Measurements from ENCODE around the gene TMEM225B.
"Not testable (repeated sequence)": the region's sequence is repeated elsewhere in the genome, so short reads cannot be mapped to it uniquely, and the experiment has no call there.

TMEM225B gene, protein sequence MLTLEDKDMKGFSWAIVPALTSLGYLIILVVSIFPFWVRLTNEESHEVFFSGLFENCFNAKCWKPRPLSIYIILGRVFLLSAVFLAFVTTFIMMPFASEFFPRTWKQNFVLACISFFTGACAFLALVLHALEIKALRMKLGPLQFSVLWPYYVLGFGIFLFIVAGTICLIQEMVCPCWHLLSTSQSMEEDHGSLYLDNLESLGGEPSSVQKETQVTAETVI

DNA sequence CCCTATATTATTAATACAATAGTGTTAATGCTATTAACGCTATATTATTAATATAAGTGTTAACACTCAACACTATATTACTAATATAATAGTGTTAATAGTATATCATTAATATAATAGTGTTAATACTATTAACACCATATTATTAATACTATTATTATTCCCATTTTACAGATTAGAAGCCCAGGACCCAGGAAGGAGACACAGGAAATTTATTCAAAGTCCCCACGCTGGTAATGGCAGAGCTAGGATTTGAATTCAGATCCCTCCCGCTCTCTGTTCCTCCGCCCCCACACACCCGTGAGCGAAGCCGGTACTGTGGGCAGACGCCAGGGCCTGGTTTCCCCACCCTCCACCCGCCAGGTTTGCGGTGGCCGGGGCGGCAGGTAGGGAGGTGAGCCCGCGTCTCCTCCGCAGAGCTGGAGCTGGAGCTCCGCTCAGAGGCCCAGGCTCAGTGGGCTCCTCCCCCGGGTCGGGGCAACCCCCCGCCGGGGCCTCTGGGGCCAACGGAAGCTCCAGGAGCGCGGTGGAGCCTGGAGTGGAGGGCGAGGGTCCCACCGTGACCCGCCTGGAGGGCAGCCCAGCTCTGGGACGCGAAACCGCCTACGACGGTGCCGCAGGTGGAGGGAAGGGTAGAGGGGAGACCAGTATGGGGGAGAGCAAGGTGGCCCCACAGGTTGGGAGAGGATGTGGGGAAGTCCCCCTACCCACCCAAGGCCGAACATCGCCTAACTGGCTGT is at the start of gene TMEM225B:
TMEM225B (plus strand) TSS at position 506 of the 740 bp plus-strand sequence. CDS start 6,122 bp downstream, outside the sequence.
- no peak for DNase-seq (ENCODE audit: low read depth)

DNA sequence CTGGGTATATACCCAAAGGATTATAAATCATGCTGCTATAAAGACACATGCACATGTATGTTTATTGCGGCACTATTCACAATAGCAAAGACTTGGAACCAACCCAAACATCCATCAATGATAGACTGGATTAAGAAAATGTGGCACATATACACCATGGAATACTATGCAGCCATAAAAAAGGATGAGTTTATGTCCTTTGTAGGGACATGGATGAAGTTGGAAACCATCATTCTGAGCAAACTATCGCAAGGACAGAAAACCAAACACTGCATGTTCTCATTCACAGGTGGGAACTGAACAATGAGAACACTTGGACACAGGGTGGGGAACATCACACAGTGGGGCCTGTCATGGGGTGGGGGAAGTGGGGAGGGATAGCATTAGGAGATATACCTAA is 48.5 kb upstream of the TMEM225B start:
- DNase-seq (ENCODE audit: low read depth) = not testable (repeated sequence)

DNA sequence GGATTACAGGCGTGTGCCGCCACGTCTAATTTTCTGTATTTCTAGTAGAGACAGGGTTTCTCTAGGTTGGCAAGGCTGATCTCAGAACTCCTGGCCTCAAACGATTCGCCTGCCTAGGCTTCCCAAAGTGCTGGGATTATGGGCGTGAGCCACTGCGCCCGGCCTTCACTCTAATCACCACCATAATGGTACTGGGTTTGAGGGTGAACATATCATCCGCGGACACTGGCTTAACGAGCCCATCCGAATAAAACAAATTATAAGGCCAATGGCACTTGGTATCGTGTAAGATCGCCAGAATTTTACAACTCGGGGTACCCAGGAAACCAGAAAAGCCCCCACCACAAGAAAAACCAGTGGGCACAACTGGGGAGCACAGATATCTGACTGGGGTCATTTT is 46.7 kb upstream of the TMEM225B start:
- no peak for DNase-seq (ENCODE audit: low read depth)

DNA sequence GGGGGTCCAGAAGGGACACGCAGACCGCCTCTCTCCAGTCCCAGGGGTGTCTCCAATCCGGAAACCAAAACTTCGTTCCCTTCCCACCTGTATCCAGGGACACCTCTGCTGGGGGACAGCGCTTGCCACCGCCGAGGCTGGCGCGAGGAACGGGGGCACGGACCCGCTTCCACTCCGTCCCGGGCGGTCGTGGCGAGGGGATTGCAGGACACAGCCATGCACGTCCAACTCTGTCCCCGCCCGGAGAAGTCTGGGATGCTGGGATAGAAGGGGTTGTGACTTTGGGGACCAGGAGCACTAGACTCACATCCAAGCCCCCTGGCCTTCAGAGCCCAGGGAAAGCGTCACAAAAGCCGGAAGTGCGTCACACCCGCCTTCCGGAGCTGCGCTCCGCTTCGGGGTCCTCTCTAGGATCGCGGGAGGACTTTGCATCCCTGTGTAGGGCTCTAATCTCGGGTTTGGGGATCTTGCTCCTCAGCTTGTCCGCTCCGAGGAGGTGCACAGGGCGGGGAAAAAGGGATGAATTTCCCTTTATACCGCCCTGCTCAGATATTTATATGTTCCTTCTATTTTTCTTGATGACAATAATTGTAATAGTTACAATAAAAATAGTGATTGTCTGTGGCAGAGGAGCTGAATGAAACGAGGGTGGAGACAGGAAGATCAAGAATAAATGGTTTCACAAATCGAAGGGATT is 46.2 kb upstream of the TMEM225B start, which contains the start of gene FAM200A:
FAM200A (minus strand) TSS at position 348 of the 697 bp plus-strand sequence. CDS start 3,707 bp downstream, outside the sequence.
- DNase-seq (ENCODE audit: low read depth) = peak; percentile 69

DNA sequence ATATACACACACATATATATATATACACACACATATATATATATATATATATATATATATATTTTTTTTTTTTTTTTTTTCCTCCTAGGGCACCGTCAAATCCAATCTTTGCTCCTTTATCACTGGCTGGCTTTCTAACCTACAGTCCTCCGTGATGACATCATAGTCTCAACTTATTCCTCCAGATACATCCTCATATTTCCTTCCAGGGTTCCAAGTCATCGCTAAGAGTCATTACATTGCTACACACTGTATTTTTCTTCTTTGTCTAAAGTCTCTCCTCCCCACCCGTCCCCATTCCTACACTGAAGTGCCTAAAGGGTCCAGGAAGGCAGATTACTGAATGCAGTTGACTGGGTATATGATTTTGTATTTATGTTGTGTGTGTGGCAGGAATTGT is 45.0 kb upstream of the TMEM225B start:
- no peak for DNase-seq (ENCODE audit: low read depth)

DNA sequence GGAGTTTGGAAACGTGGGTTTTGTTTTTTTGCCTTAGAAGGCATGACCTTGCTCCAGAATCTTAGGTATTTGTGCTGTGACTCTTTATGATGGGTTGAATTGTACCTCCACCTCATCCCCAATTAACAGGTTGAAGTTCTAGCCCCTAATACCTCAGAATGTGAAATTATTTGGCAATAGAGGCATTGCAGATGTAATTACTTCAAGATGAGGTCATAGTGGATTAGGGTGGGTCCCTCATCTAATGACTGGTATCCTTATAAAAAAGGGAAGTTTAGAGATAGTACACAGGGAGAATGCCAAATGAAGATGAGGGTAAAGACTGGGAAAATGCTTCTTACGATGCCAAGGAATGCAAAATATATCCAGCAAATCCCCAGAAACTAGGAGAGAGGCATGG is 43.1 kb upstream of the TMEM225B start:
- DNase-seq (ENCODE audit: low read depth) = no peak

DNA sequence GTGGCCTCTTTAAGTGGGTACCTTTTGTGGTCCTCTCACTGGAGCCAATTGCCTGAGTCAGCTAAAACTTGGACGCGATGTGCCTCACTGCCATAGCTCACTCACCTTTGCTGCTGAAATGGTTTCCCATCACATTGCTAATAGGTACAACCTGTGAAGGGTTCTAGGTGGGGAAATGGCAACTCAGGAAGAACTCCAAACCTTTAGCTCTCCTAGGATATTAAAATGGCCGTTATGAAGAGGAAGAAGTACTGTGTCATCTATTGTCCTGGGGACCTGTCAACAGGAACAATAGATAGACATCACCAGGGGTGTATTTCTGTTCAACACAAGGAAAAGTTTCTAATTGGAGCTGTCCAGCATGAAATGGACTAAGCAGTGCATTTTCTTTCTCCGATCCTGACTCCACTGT is 40.9 kb upstream of the TMEM225B start:
- DNase-seq (ENCODE audit: low read depth) = no peak

DNA sequence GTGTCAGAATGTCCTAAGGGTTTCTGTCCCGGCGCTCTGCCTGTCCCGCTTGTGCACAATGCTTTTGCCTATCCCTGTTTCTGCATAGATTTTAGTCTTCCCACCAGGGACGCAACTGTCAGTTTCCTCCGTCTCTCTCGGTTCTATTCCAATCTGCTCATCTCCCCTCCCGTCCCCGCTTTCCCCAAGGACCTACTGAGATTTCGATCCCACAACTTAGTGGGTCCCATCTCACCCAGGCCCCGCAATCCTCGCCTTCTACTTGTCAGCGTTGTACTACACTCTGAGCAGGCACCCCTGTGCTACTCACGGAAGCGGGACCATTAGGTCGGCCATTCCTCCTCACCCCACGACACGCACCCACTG is 40.1 kb upstream of the TMEM225B start:
- no peak for DNase-seq (ENCODE audit: low read depth)

DNA sequence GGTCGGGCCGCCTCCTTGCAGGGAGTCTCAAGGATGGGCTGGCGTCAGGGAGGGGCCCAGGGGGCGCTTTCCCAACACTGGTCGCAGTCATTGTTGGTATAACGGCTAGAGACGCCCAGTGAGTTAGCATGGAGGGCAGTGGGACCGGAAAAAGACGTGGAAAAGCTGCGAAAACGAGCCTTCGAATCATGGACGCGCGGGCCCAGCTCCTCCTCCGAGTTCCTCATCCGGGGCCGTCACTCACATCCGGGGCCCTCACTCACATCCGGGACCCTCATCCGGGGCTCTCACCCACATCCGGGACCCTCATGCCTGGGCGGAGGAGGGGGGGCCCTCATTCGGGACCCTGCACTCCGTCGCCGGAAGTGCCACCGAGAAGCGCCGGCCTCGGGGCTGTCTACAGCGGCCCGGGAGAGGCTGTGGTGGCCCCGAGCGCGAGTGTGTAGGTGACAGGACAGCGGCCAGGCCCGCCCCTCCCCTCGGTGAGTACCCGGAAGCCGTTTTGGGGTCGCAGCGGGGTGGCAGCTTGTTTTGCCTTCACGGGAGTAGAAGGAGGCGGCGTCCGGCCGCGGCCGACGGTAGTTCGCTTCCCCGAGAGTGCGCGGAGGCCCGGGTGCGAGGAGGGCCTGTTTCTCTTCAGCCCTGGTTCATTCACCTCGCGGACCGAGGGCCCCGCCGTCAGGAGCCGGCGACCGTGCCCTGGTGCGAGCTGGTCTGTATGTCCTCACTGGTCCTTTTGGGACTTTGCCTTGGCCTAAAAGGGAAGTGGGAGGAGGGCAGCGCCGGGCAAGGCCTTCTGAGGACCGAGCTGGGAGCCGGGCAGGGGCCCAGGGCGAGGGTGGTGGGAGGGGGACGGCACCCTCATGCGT is 39.5 kb upstream of the TMEM225B start, which contains the start of gene ZNF655:
ZNF655 (plus strand) TSS at position 337 of the 869 bp plus-strand sequence. CDS start 1,918 bp downstream, outside the sequence.
- peak; percentile 85 for DNase-seq (ENCODE audit: low read depth)

DNA sequence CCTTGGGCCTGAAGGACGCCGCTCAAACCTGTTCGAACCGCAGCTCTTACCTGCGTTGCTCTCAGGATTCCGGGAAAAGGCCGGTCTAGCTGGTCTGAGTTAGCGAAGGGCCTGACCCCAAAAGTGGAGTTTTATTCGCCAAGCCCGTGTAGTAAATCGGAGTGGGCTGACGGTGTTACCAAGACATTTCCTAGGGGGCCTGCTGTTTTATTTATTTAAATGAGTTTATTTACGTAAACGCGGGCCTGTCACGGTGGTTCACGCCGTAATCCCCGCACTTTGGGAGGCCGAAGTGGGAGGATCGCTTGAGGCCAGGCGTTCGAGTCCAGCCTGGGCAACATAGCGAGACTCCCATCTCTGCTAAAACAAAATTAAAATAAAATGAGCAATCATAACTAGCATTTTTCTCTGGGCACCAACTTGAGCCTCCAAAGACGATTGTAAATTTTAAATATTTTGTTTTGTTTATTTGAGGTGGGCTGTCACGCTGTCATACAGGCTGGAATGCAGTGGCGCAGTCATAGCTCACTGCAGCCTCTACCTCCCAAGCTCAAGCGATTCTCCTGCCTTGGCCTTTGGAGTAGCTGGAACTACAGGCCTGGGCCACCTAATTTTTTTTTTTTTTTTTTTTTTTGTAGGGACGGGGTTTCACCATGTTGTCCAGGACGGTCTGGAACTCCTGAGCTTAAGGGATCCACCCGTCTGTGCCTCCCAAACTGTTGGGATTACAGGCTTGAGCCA is 38.7 kb upstream of the TMEM225B start:
- DNase-seq (ENCODE audit: low read depth) = no peak

DNA sequence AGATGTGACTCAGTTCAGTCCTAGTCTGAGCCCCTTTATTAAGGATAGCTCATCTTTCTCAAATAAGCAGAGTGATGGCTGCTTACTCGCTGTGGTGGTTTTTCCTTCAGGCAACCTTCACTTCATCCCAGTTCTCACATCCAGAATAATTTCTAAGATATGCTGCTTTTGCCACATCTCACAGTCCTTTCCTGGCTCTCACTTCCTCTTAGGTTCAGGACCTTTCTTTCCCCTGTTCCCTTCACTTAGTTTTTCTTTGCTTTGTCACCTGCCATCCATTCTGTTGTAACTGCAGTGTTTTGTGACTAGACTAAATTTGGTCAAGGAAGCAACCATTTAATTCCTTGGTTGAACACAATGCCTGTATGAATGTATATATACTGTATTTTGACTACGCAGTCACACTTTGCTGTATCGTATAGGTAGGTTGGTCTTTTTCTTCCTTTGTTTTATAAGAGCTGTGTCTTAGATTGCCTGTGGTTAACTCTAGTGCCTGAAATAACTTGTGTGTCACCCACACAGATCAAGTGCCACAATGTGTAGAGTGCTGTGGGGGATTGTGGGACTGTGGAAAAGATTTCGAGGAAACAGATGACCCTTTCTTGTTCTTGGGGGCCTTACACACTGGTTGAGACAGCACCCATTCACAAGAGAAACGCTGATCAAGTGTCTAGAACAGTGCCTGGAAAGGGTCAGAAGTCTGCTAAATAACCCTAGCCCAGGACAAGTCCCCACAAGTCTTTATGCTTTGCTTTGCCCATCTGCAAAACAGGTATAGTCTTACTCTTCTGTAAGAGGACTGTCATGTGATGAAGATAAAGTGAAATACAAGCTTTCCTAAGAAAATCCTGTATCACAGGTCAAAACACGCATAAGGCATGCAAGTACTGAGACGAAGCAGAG is 37.0 kb upstream of the TMEM225B start:
- DNase-seq (ENCODE audit: low read depth) = no peak

DNA sequence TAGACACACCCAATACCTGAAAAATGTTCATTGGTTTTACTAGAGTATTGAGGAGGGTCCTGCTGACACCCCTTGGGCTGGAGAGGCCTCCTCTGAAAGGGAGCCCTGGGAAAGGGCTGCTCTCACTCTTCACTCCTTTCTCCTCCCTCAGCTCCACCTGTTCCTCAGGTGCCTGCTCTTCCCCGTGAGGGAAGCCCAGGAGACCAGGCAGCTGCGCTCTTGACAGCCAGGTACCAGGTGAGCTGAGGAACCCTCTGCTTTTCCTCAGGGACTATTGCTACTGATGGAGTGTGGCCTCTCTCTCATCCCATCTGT is 36.4 kb upstream of the TMEM225B start:
- no peak for DNase-seq (ENCODE audit: low read depth)

DNA sequence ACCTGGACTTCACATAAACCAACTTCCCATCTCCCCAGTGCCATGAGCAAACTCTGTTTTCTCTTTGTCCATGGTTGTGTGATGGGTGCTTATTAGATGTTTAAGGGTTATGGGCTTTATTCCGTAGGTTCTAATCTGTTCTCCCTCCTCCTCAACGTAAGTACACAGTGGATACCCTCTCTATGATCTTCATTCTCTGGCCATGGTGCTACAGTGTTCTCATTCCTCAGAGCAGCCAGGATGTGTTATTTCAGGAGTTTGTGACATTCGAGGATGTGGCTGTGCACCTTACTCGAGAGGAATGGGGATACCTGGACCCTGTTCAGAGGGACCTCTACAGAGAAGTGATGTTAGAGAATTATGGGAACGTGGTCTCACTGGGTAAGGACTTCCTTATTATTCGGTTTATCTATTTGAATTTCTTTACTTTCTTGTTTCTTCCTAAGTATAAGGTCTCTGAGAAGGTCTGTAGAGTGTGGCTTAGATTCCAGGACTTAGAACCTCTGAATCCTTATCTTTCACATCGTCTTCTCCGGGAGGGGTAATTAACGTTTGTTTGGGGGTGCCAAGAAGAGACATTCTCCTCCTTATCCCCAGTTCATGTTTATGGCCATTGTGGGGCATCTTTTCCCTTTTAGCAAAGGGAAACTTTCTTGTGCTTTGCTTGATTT is 35.8 kb upstream of the TMEM225B start:
- DNase-seq (ENCODE audit: low read depth) = no peak

DNA sequence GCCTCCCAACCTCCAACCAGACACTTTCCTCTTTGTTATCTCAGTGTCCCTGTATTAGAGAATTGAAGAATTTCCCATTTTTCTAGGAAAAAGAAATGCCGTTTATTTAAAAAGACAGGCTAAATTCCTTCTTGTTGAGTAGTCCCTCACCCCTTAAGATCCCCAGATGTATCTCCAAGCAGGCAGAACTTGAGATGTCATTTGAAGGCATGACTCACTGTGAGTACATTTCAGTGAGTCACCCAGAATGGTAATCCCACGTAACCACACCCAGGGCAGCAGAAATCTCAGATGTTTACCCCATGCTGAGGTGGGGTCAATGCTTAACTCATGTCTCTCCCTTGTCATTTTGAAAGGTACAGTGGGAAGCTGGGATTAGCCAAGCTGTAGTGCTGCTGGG is 35.2 kb upstream of the TMEM225B start:
- DNase-seq (ENCODE audit: low read depth) = no peak

DNA sequence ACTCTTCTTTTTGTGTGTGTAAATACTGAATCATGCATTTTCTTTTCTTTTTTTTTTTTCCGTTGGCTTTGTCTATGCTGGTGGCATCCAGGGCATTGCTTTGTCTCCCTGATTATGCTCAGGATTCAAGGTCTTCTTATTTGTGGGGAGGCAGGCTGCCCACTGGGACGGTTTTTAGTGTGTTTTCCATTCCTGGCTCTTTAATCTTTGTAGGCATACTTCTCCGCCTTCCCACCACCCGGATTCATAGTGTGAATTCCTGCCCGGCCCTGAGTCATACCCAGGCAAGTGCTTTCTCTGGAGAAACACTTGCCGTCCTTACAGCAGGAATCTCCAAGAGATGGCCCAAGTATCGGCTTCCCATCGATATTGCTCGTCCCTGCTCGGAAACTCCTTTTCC is 34.4 kb upstream of the TMEM225B start:
- DNase-seq (ENCODE audit: low read depth) = no peak

DNA sequence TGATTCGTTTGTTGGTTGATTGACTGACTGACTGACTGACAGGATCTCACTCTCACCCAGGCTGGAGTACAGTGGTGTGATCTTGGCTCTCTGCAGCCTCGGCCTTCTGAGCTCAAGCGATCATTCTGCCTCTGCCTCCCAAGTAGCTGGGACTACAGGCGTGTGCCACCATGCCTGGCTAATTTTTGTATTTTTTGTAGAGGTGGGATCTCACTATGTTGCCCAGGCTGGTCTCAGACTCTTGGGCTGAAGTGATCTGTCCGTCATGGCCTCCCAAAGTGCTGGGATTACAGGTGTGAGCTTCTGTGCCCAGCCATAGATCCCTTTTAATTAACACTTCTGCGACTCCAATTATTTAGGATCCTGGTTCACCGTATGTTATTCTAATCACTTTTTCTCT is 29.3 kb upstream of the TMEM225B start:
- DNase-seq (ENCODE audit: low read depth) = not testable (repeated sequence)

DNA sequence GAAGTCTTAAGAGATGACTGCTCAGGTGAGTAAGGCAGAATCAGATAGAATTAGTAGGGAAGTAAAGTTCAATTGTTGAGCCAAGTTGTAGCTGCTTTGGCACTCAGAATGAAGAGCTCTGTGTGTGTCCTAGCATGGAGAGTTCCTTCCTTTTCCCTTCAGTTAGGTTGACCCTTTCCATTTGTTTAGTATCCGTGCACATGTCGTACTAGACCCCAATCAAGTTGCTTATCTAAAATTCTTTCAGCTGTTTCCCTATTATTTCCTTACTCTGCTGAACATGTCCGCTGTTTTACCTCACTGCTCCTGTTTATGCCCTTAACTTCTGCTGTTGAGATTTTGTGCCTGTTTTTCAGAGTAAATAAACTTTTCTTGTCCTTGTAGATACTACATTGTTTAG is 26.3 kb upstream of the TMEM225B start:
- no peak for DNase-seq (ENCODE audit: low read depth)

DNA sequence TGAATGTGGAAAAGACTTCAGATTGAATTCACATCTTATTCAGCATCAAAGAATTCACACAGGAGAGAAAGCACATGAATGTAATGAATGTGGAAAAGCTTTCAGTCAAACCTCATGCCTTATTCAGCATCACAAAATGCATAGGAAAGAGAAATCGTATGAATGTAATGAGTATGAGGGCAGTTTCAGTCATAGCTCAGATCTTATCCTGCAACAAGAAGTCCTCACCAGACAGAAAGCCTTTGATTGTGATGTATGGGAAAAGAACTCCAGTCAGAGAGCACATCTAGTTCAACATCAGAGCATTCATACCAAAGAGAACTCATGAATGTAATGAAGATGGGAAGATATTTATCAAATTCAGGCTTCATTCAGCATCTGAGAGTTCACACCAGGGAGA is 24.8 kb upstream of the TMEM225B start:
- DNase-seq (ENCODE audit: low read depth) = no peak

DNA sequence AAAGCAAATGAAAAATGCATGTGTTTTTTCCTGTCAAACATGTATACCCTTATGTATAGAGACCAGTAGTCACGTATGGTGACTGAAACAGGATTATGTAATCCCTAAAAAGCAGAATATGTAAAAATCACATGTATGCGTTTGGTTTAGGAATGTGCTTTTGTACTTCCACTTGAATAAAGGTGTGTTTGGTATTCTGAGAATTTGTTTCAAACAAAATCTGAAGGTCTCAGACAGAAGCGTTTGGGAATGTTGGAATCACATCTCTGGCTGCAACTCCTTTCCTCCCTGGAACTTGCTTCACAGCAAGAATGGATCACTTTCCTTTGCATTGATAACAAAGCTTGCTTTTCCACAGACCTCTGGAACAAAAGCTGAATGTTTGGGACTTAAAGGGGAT is 21.8 kb upstream of the TMEM225B start:
- no peak for DNase-seq (ENCODE audit: low read depth)
